ENCODE measurements around the gene RHOV. TPM values are rescaled to one million over a fixed set of nuclear protein-coding genes. Genes with fewer than 3 reads are reported as not detected.
A peak's percentile ranks its signal among the peaks of the same experiment; 100 is the strongest.

The RHOV gene
- total RNA-seq, 2 donors from 2014 or later: 5.9 to 11.7 TPM

DNA sequence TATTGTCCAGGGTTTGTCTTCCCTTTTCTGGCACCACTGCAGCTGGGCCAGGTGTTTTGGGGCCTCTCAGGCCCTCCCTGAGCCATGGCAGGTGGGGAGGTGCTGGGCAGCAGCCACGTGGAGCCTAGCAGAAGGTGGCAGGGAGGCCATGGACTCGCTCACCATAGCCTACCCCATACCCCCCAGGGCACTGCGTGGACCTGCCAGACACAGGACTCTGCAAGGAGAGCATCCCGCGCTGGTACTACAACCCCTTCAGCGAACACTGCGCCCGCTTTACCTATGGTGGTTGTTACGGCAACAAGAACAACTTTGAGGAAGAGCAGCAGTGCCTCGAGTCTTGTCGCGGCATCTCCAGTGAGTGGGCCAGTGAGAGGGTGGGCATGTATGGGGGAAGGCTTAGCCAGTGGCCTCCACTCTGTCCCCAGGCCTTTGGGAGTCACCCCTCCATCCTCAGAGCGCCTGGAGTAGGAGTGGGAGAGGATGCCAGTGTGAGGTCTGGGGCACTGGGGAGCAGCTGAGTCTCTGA lies 18.3 kb downstream of the RHOV start:
- H3K36me3 ChIP-seq: peaks cover 0 to 7% of the 10 kb centered on the region in 2 donors
- peaks cover 14% of the 10 kb centered on the region for H3K4me1 ChIP-seq (replicated peaks)
- H3K4me3 ChIP-seq: no peak overlapping the region
- H3K9me3 ChIP-seq: no peaks in the 10 kb centered on the region
- no peaks in the 10 kb centered on the region for H3K27me3 ChIP-seq (replicated peaks; ENCODE audit: insufficient read depth)
- H3K27ac ChIP-seq: peak overlapping the region; percentile 85 to 88
- no peak for DNase-seq (ENCODE audit: low spot score)
- WGBS: 75% methylated on average over 13 of the region's 13 CpGs
- intact Hi-C loops (cut with DNase I): loop anchor here (5.0 kb wide), 1 partner anchor 37 kb away; the partner anchor contains the start of gene VPS18
- no peak for TF ChIP-seq POLR2A (IDR thresholded peaks at IDR 0.05)
- TF ChIP-seq POLR2AphosphoS5 (IDR thresholded peaks at IDR 0.05): no peak
- TF ChIP-seq, protein P1, sequence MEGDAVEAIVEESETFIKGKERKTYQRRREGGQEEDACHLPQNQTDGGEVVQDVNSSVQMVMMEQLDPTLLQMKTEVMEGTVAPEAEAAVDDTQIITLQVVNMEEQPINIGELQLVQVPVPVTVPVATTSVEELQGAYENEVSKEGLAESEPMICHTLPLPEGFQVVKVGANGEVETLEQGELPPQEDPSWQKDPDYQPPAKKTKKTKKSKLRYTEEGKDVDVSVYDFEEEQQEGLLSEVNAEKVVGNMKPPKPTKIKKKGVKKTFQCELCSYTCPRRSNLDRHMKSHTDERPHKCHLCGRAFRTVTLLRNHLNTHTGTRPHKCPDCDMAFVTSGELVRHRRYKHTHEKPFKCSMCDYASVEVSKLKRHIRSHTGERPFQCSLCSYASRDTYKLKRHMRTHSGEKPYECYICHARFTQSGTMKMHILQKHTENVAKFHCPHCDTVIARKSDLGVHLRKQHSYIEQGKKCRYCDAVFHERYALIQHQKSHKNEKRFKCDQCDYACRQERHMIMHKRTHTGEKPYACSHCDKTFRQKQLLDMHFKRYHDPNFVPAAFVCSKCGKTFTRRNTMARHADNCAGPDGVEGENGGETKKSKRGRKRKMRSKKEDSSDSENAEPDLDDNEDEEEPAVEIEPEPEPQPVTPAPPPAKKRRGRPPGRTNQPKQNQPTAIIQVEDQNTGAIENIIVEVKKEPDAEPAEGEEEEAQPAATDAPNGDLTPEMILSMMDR (IDR thresholded peaks at IDR 0.05): no peak

DNA sequence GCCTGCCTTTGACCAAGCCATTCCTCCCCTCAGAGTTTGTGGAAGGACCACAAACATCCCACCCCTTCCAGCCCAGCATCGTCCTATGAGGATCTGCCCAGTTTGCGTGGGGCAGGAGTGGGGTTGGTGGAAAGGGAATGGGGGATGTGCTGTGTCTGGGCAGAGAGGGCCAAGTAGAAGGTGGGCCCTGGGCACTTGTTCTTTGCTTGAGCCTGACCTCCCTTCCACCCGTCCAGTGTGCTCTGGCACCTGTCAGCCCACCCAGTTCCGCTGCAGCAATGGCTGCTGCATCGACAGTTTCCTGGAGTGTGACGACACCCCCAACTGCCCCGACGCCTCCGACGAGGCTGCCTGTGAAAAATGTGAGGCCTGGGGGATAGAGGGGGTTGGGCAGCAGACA lies 19.9 kb downstream of the RHOV start:
- no peak for DNase-seq (ENCODE audit: low spot score)
- 68% methylated on average over 9 of the region's 10 CpGs for WGBS
- Histone ChIP-seq H3K36me3 (peaks cover 0 to 7% of the 10 kb centered on the region in 2 donors), H3K27ac (peak overlapping the region in 1 of 2 donors; percentile 61), H3K4me1 (replicated peaks) (peaks cover 14% of the 10 kb centered on the region), H3K9me3 (no peaks in the 10 kb centered on the region), H3K27me3 (replicated peaks; ENCODE audit: insufficient read depth) (no peaks in the 10 kb centered on the region), H3K4me3 (no peak overlapping the region)
- TF ChIP-seq, protein P1 (IDR thresholded peaks at IDR 0.05): no peak
- TF ChIP-seq POLR2A (IDR thresholded peaks at IDR 0.05) (no peak), POLR2AphosphoS5 (IDR thresholded peaks at IDR 0.05) (no peak)
- intact Hi-C loops (cut with DNase I): no loop called here

GRCh38 chr15:40853241-40853890 lies 20.7 kb downstream of the RHOV start:
- WGBS: 87% methylated on average over 16 of the region's 16 CpGs
- DNase-seq (ENCODE audit: low spot score): no peak
- Histone ChIP-seq H3K9me3 (no peaks in the 10 kb centered on the region), H3K27ac (peak overlapping the region; percentile 36 to 61), H3K4me1 (replicated peaks) (peaks cover 14% of the 10 kb centered on the region), H3K27me3 (replicated peaks; ENCODE audit: insufficient read depth) (no peaks in the 10 kb centered on the region), H3K36me3 (peaks cover 0 to 7% of the 10 kb centered on the region in 2 donors), H3K4me3 (no peak overlapping the region)
- intact Hi-C loops (cut with DNase I): no loop called here
- TF ChIP-seq POLR2AphosphoS5 (IDR thresholded peaks at IDR 0.05): no peak
- TF ChIP-seq, protein P1 (IDR thresholded peaks at IDR 0.05): no peak

- Histone ChIP-seq H3K27ac (peak overlapping the region; percentile 36 to 61), H3K4me3 (no peak overlapping the region), H3K9me3 (no peaks in the 10 kb centered on the region), H3K36me3 (peaks cover 0 to 7% of the 10 kb centered on the region in 2 donors), H3K27me3 (replicated peaks; ENCODE audit: insufficient read depth) (no peaks in the 10 kb centered on the region), H3K4me1 (replicated peaks) (peaks cover 14% of the 10 kb centered on the region)
- intact Hi-C loops (cut with DNase I): no loop called here
- DNase-seq (ENCODE audit: low spot score): no peak
- WGBS: 63% methylated on average over 5 of the region's 5 CpGs
- TF ChIP-seq, protein P1 (IDR thresholded peaks at IDR 0.05): no peak
- TF ChIP-seq POLR2AphosphoS5 (IDR thresholded peaks at IDR 0.05) (no peak), POLR2A (IDR thresholded peaks at IDR 0.05) (no peak)
Observed at GRCh38 chr15:40852529-40852928, 21.5 kb downstream of the RHOV start.

All from prostate gland (tissue), 2 donors.